Karpas-422 (cell line): ENCODE results near the gene BOC. TPM values are rescaled to one million over a fixed set of nuclear protein-coding genes. Genes with fewer than 3 reads are reported as not detected.

Experiments used
- DNase-seq: peaks from one replicate; pipeline ENCODE4 v3.0.0-alpha.2; 2015
- H2AFZ ChIP-seq: fragments of 200-600 bp; sonication (generic); 2 replicates; pipeline ENCODE4 v1.6.1; 2014; ENCODE audit warnings: antibody characterized with exemption, low read length, mixed read lengths
- H3K27ac ChIP-seq: fragments of 200-600 bp; sonication (generic); 2 replicates; pipeline ENCODE4 v1.5.1; 2014; ENCODE audit warnings: mild to moderate bottlenecking, low read length, moderate library complexity
- H3K27me3 ChIP-seq: fragments of 200-600 bp; sonication (generic); 2 replicates; pipeline ENCODE4 v1.6.1; 2014; ENCODE audit warnings: low read length, mixed read lengths
- H3K36me3 ChIP-seq: fragments of 200-600 bp; sonication (generic); 2 replicates; pipeline ENCODE4 v1.6.1; 2014; ENCODE audit warnings: low read length, mixed read lengths; ENCODE audit not compliant: insufficient read depth
- H3K4me1 ChIP-seq: fragments of 200-600 bp; sonication (generic); 2 replicates; pipeline ENCODE4 v1.6.1; 2014; ENCODE audit warnings: mild to moderate bottlenecking, low read length, mixed read lengths
- H3K4me2 ChIP-seq: fragments of 200-600 bp; sonication (generic); 2 replicates; pipeline ENCODE4 v1.6.1; 2014; ENCODE audit warnings: low read length, low read depth, mild to moderate bottlenecking; ENCODE audit not compliant: poor library complexity, severe bottlenecking
- H3K4me3 ChIP-seq: fragments of 200-600 bp; sonication (generic); 2 replicates; pipeline ENCODE4 v1.5.1; 2014; ENCODE audit warnings: mild to moderate bottlenecking, antibody characterized with exemption, low read length, mixed read lengths
- H3K79me2 ChIP-seq: fragments of 200-600 bp; sonication (generic); 2 replicates; pipeline ENCODE4 v1.6.1; 2014; ENCODE audit warnings: mild to moderate bottlenecking, low read length, mixed read lengths
- H3K9ac ChIP-seq: fragments of 200-600 bp; sonication (generic); 2 replicates; pipeline ENCODE4 v1.6.0; 2014; ENCODE audit warnings: low read length
- H3K9me2 ChIP-seq: fragments of 200-600 bp; sonication (generic), shearing (Covaris generic); replicated peaks from 2 replicates; pipeline ENCODE4 v1.6.0; 2014; ENCODE audit warnings: mild to moderate bottlenecking, low read length, moderate library complexity; ENCODE audit not compliant: insufficient read depth
- H3K9me3 ChIP-seq: fragments of 300-700, 200-600 bp; sonication (generic); 2 replicates; pipeline ENCODE4 v1.6.1; 2014; ENCODE audit warnings: low read length, mixed read lengths
- H4K20me1 ChIP-seq: fragments of 200-600 bp; sonication (generic); 2 replicates; pipeline ENCODE4 v1.6.1; 2014; ENCODE audit warnings: mild to moderate bottlenecking, antibody characterized with exemption, low read length, low read depth; ENCODE audit not compliant: insufficient read depth
- total RNA-seq: library from RNA; depleted of rRNA; stranded (reverse); fragments of >200 nt; shearing (Covaris generic); gene quantifications from 2 replicates; pipeline ENCODE4 v1.2.3, GENCODE V29; 2014; ENCODE audit warnings: low replicate concordance

Gene BOC
- total RNA-seq, 1 experiment from 2014 or later: 0.04 TPM

DNA sequence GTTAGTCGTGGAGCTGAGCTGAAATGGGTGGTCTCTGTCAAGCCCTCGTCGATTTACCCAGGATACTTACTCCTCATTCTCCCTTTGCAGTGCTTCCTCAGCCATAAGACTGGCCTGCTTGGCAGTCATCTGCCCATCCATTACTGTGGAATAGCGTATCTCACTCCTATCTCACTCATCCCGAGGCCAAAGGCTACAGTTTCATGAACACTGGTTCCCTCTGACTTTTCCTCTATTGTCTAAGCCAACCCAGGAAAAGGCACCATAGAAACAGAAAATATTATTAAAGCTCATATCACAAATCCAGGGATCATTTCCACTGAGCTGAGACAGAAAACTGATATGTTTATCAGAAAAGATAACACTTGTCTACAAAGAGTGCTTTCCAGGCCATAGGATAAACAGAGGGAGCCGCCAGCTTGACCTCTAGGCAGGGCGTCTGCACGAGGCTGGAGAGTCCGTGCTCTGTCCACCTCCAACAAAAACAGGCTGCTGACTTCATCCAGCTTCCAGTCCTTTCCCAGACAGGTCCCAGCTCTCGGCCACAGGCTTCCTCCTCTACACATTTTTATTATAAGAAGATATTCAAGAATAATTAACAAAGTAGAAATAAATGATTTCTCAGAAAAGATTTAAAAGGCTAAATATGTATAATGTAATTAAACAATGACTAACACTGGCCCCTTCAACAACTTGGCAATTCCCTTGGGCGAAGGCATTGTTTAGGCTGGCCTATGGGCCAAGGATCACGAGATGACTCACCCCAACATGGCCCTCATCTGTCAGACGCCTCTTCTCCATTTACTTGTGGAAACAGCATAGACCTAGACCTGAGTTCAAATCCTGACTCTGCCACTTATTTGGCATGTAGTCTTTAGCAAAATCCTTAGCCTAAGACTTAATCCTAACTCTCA, 27.4 kb upstream of the BOC start:
- no peaks in the 10 kb centered on the region for H3K79me2 ChIP-seq
- no peak overlapping the region for H2AFZ ChIP-seq
- H3K27me3 ChIP-seq: 0 out of 2 replicates have a peak, but pooled peaks cover 3% of the 10 kb centered on the region
- H3K36me3 ChIP-seq: no peaks in the 10 kb centered on the region
- H3K9me3 ChIP-seq: no peaks in the 10 kb centered on the region
- DNase-seq: no peak
- no peak overlapping the region for H3K27ac ChIP-seq
- no peaks in the 10 kb centered on the region for H4K20me1 ChIP-seq
- no peak overlapping the region for H3K4me3 ChIP-seq
- no peaks in the 10 kb centered on the region for H3K4me1 ChIP-seq
- H3K4me2 ChIP-seq: no peak overlapping the region
- no peak overlapping the region for H3K9ac ChIP-seq
- H3K9me2 ChIP-seq: no peaks in the 10 kb centered on the region

DNA sequence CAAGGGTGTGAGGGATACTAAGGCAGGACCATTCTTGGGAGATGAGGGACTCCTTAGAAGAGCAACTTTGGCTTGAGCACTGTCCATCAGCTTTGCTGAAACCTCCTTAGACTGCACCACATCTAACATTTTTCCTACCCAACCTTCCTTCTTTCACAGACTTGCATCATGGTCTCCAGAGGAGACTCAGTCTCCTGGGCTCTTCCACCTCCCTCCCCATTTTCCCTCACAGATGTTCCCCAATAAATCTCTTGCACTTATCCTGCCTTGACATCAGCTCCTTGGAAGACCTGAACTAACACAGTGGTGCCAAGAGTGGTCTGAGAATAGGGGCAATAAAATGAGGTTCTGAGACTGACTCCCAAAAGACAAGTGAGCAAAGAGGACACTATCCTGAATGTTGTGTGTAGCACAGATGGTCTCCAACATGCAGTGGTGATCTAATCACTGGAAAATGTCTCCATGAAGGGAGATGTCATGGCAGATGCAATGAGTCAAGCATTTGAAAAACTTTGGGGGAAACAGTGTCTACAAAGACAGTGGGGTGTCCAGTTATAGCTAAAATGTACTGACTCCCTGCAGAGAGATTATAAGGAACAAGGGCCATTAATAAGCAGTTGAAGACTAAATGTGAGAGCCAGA, 26.0 kb upstream of the BOC start:
- H3K9me3 ChIP-seq: no peaks in the 10 kb centered on the region
- no peaks in the 10 kb centered on the region for H3K79me2 ChIP-seq
- H4K20me1 ChIP-seq: no peaks in the 10 kb centered on the region
- 0 out of 2 replicates have a peak, but pooled peaks cover 3% of the 10 kb centered on the region for H3K27me3 ChIP-seq
- no peaks in the 10 kb centered on the region for H3K4me1 ChIP-seq
- no peak overlapping the region for H3K4me3 ChIP-seq
- H3K27ac ChIP-seq: no peak overlapping the region
- no peaks in the 10 kb centered on the region for H3K36me3 ChIP-seq
- no peak overlapping the region for H3K4me2 ChIP-seq
- no peak overlapping the region for H2AFZ ChIP-seq
- DNase-seq: no peak
- H3K9me2 ChIP-seq: no peaks in the 10 kb centered on the region
- H3K9ac ChIP-seq: no peak overlapping the region

GRCh38 chr3:113186566-113186965, 24.8 kb upstream of the BOC start:
- H3K36me3 ChIP-seq: no peaks in the 10 kb centered on the region
- no peak overlapping the region for H3K4me2 ChIP-seq
- no peak overlapping the region for H3K4me3 ChIP-seq
- H4K20me1 ChIP-seq: no peaks in the 10 kb centered on the region
- H3K4me1 ChIP-seq: no peaks in the 10 kb centered on the region
- H3K9me2 ChIP-seq: no peaks in the 10 kb centered on the region
- no peaks in the 10 kb centered on the region for H3K9me3 ChIP-seq
- no peak overlapping the region for H3K9ac ChIP-seq
- no peak overlapping the region for H3K27ac ChIP-seq
- H3K79me2 ChIP-seq: no peaks in the 10 kb centered on the region
- H2AFZ ChIP-seq: no peak overlapping the region
- DNase-seq: no peak
- 0 out of 2 replicates have a peak, but pooled peaks cover 3% of the 10 kb centered on the region for H3K27me3 ChIP-seq

DNA sequence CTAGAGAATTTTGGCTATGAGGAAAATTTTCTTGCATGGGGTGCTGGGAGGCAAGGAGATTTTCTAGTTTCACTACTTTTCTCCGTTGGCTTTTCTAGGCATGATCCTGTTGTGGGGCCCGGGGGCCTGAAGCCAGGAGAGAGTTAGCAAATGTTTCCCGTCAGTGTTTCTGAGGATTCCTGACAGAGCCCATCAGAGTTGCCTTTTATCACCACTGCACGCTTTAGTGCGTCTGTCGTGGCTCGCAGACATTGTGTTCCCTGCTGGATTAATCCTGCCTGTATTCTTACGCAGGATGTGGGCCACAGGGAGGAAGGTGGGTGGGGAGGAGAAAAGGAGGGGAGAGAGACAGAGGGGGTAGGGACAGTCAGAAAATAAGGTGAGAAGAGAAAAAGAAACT, 18.1 kb upstream of the BOC start:
- H3K4me3 ChIP-seq: no peak overlapping the region

DNA sequence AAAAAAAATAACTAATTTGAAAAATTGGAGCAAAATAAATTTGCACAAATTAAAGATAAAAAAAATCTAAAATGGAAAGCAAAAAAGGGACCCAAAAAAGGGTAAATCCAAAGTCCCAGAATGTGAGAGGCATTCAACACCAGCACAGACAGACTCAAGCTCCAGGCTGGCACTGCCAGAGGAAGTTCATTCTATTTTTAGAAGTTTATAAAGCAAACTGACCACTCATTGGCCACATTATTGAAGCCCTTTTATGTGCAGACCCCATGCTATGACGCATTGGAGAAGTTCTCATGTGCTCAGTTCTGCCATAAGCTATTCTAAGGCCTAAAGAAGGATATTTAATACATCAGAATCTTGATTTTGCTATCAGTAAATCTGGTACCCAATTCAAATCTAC, 17.6 kb upstream of the BOC start:
- Histone ChIP-seq H3K4me2 (no peak overlapping the region), H3K4me3 (no peak overlapping the region), H2AFZ (no peak overlapping the region), H3K9me3 (no peaks in the 10 kb centered on the region), H4K20me1 (no peaks in the 10 kb centered on the region), H3K9me2 (no peaks in the 10 kb centered on the region), H3K27ac (no peak overlapping the region), H3K36me3 (no peaks in the 10 kb centered on the region), H3K27me3 (no peaks in the 10 kb centered on the region), H3K79me2 (no peaks in the 10 kb centered on the region), H3K9ac (no peak overlapping the region), H3K4me1 (no peaks in the 10 kb centered on the region)
- DNase-seq: no peak

More for the DNA sequence above, 18.1 kb upstream of the BOC start:
- Histone ChIP-seq H3K9ac (no peak overlapping the region), H3K4me2 (no peak overlapping the region), H3K36me3 (no peaks in the 10 kb centered on the region), H2AFZ (no peak overlapping the region), H3K79me2 (no peaks in the 10 kb centered on the region), H3K9me3 (no peaks in the 10 kb centered on the region), H3K4me1 (no peaks in the 10 kb centered on the region), H3K9me2 (no peaks in the 10 kb centered on the region), H3K27ac (no peak overlapping the region), H4K20me1 (no peaks in the 10 kb centered on the region), H3K27me3 (no peaks in the 10 kb centered on the region)
- no peak for DNase-seq

GRCh38 chr3:113194823-113195401, 16.4 kb upstream of the BOC start:
- Histone ChIP-seq H3K79me2 (no peaks in the 10 kb centered on the region), H3K9ac (no peak overlapping the region), H3K4me2 (no peak overlapping the region), H4K20me1 (no peaks in the 10 kb centered on the region), H3K4me1 (no peaks in the 10 kb centered on the region), H3K9me3 (no peaks in the 10 kb centered on the region), H3K9me2 (no peaks in the 10 kb centered on the region), H3K4me3 (no peak overlapping the region), H3K36me3 (no peaks in the 10 kb centered on the region), H3K27ac (no peak overlapping the region), H2AFZ (no peak overlapping the region), H3K27me3 (no peaks in the 10 kb centered on the region)
- DNase-seq: no peak

GRCh38 chr3:113200351-113200750, 11.0 kb upstream of the BOC start:
- H3K9me2 ChIP-seq: no peaks in the 10 kb centered on the region
- no peak overlapping the region for H3K27ac ChIP-seq
- no peak for DNase-seq
- H3K36me3 ChIP-seq: no peaks in the 10 kb centered on the region
- no peaks in the 10 kb centered on the region for H3K4me1 ChIP-seq
- no peaks in the 10 kb centered on the region for H3K9me3 ChIP-seq
- no peak overlapping the region for H3K9ac ChIP-seq
- H2AFZ ChIP-seq: no peak overlapping the region
- no peak overlapping the region for H3K4me2 ChIP-seq
- no peak overlapping the region for H3K4me3 ChIP-seq
- H3K27me3 ChIP-seq: no peaks in the 10 kb centered on the region
- H4K20me1 ChIP-seq: no peaks in the 10 kb centered on the region
- H3K79me2 ChIP-seq: no peaks in the 10 kb centered on the region

- Histone ChIP-seq H3K9me2 (no peaks in the 10 kb centered on the region), H3K4me1 (no peaks in the 10 kb centered on the region), H3K4me3 (no peak overlapping the region), H3K4me2 (no peak overlapping the region), H3K36me3 (no peaks in the 10 kb centered on the region), H3K27ac (no peak overlapping the region), H4K20me1 (no peaks in the 10 kb centered on the region), H3K9me3 (no peaks in the 10 kb centered on the region), H3K9ac (no peak overlapping the region), H2AFZ (no peak overlapping the region), H3K27me3 (no peaks in the 10 kb centered on the region), H3K79me2 (no peaks in the 10 kb centered on the region)
- DNase-seq: no peak
These were observed 10.4 kb upstream of the BOC start for GRCh38 chr3:113200946-113201345.
